Upper lobe of left lung (tissue), 6 donors: ENCODE data around the gene PRKD3. TPM values are rescaled to one million over a fixed set of nuclear protein-coding genes. Genes with fewer than 3 reads are reported as not detected.

Source experiments
- ATAC-seq, 2 donors: fragments of 200-7000 bp; cut with Tn5 transposase; one replicate each; pipeline ENCODE4 v1.9.1; 2022; ENCODE audit warnings: mild to moderate bottlenecking in 2 of 2, moderate library complexity in 2 of 2; ENCODE audit not compliant: low FRiP score in 2 of 2
- DNase-seq, 2 donors: peaks; one replicate each; pipeline ENCODE4 v3.0.0-alpha.2; 2019 to 2020
- H3K27ac ChIP-seq, 4 donors: fragments of 200-600 bp; sonication (generic); one replicate each; pipeline ENCODE4 v1.5.1; 2016 to 2019
- H3K27me3 ChIP-seq, 4 donors: fragments of 200-600 bp; sonication (generic); one replicate each; pipeline ENCODE4 v1.5.1; 2017 to 2019
- H3K36me3 ChIP-seq, 4 donors: fragments of 200-600 bp; sonication (generic); one replicate each; pipeline ENCODE4 v1.5.1; 2016 to 2019
- H3K4me1 ChIP-seq, 4 donors: fragments of 200-600 bp; sonication (generic); one replicate each; pipeline ENCODE4 v1.5.1; 2018 to 2019
- H3K4me3 ChIP-seq, 4 donors: fragments of 200-600 bp; sonication (generic); one replicate each; pipeline ENCODE4 v1.5.1; 2017 to 2019; ENCODE audit warnings: mild to moderate bottlenecking in 2 of 4, moderate library complexity in 1 of 4
- H3K9me3 ChIP-seq, 4 donors: fragments of 200-600 bp; sonication (generic); one replicate each; pipeline ENCODE4 v1.5.1; 2018 to 2019
- EP300 ChIP-seq, 4 donors: sonication (generic); formaldehyde crosslinking; IDR thresholded peaks; one replicate each; pipeline ENCODE4 v1.5.1; 2017; ENCODE audit warnings: antibody characterized with exemption in 4 of 4, control low read depth in 2 of 4
- POLR2A ChIP-seq, 4 donors: fragments of 450-650 bp; IDR thresholded peaks; one replicate each; pipeline ENCODE4 v1.5.1; 2016 to 2017; ENCODE audit warnings: antibody characterized with exemption in 4 of 4, mild to moderate bottlenecking in 2 of 4
- POLR2AphosphoS5 ChIP-seq, 2 donors: sonication (generic); formaldehyde crosslinking; IDR thresholded peaks; one replicate each; pipeline ENCODE4 v1.5.1; 2017; ENCODE audit warnings: antibody characterized with exemption in 2 of 2
- WGBS, 2 donors: methylation state at CpG; one replicate each; pipeline ENCODE4 v1.1.5; 2017 to 2018; 5-methylcytosine and 5-hydroxymethylcytosine counted together
- total RNA-seq, 6 donors: library from RNA; depleted of rRNA in 4 of 6; stranded (reverse); fragments of >200 nt in 4 of 6; gene quantifications; one replicate each; pipeline versions ENCODE4 v1.1.0 to v1.2.1, GENCODE V29; 2016 to 2021
- TF ChIP-seq, protein P1 (sequence below), 6 experiments: fragments of 450-650 bp in 4 of 6; fragments of 200-600 bp in 2 of 6; sonication (generic) in 2 of 6; IDR thresholded peaks; one replicate each; pipeline ENCODE4 v1.5.1; 2016 to 2019; ENCODE audit warnings: antibody characterized with exemption in 6 of 6
- donor health status: DM: no; HTN: no; CAD: no; lungs with moderate emphysema.
- donor health status: DM: no; HTN: yes; CAD: no; lungs with severe emphysema.

The PRKD3 gene
- total RNA-seq, 6 donors from 2014 or later: 25.5 to 57.6 (median 39.5) TPM

DNA sequence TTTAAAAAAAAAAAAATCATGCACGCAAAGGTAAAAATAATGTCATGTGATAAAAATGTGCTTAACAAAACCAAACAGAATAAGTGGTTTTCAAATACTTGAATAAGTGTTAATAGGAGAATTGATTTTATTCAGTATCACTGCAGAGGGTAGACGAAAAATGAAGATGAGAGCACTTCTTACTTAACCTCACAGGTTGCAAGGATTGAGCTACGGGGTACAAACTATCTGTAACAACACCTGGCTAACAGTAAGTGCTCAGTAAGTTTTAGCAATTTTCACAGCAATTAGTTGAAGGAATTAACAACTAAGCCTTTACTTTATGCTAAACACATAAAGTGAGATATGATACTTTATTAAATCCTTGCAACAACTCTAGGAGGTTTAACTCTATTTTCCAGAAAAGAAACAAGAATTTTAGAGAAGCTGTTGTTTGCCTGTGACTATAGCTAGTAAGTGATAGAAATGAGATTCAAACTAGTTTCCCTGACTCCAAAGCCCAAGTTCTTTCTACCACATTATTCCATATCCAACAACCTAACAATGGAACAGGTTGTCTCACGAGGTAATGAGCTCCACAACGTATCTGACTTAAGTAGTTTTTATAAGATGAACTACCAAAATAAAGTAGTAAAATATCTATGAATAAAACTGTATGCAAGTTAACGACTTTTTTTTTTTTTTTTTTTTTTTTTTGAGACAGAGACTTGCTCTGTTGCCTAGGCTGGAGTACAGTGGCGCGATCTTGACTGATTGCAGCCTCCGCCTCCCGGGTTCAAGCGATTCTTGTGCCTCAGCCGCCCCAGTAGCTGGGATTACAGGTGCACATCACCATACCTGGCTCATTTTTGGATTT is 4.7 kb downstream of the PRKD3 start:
- ATAC-seq (no peak), DNase-seq (no peak)
- Histone ChIP-seq H3K4me3 (no peak overlapping the region), H3K4me1 (peaks cover 23 to 44% (median 36%) of the 10 kb centered on the region in 4 donors), H3K27ac (no peak overlapping the region), H3K36me3 (no peaks in the 10 kb centered on the region), H3K9me3 (no peaks in the 10 kb centered on the region), H3K27me3 (no peaks in the 10 kb centered on the region)
- WGBS, 2 donors: 90 to 91% methylated on average over 12 of the region's 12 CpGs
- no peak for TF ChIP-seq EP300 (IDR thresholded peaks at IDR 0.05)
- no peak for TF ChIP-seq POLR2AphosphoS5 (IDR thresholded peaks at IDR 0.05)
- TF ChIP-seq POLR2A (IDR thresholded peaks at IDR 0.05): no peak
- TF ChIP-seq, protein P1, sequence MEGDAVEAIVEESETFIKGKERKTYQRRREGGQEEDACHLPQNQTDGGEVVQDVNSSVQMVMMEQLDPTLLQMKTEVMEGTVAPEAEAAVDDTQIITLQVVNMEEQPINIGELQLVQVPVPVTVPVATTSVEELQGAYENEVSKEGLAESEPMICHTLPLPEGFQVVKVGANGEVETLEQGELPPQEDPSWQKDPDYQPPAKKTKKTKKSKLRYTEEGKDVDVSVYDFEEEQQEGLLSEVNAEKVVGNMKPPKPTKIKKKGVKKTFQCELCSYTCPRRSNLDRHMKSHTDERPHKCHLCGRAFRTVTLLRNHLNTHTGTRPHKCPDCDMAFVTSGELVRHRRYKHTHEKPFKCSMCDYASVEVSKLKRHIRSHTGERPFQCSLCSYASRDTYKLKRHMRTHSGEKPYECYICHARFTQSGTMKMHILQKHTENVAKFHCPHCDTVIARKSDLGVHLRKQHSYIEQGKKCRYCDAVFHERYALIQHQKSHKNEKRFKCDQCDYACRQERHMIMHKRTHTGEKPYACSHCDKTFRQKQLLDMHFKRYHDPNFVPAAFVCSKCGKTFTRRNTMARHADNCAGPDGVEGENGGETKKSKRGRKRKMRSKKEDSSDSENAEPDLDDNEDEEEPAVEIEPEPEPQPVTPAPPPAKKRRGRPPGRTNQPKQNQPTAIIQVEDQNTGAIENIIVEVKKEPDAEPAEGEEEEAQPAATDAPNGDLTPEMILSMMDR (IDR thresholded peaks at IDR 0.05): no peak

DNA sequence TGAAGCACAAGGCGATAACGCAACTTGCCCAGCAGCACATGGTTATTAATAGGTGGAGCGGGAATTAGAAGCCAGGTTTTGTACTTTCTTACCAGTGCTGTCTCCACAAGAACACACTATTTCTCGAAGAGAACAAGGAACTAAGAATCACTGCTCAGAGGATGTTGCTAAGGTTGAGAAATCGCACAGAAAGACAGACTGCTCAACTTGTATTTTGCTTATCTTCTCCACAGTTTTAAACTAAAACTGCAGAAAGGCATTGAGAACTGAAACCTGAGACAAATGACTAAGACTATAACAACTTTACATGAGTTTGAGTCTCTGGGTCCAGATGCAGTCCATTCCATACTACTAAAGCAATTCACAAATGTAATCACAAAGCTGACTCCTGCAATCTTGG is 6.2 kb downstream of the PRKD3 start:
- no peak for DNase-seq
- H3K27ac ChIP-seq: peak overlapping the region in 1 of 4 donors; percentile 44

GRCh38 chr2:37317746-37318145 is 6.9 kb downstream of the PRKD3 start:
- no peak for ATAC-seq

More for the DNA sequence above, 6.2 kb downstream of the PRKD3 start:
- Histone ChIP-seq H3K27me3 (no peaks in the 10 kb centered on the region), H3K36me3 (no peaks in the 10 kb centered on the region), H3K4me1 (peaks cover 20 to 46% (median 33%) of the 10 kb centered on the region in 4 donors), H3K9me3 (no peaks in the 10 kb centered on the region), H3K4me3 (no peak overlapping the region)
- 63 to 64% methylated on average over 5 of the region's 5 CpGs for WGBS, 2 donors
- TF ChIP-seq POLR2AphosphoS5 (IDR thresholded peaks at IDR 0.05) (no peak), POLR2A (IDR thresholded peaks at IDR 0.05) (no peak), EP300 (IDR thresholded peaks at IDR 0.05) (no peak)
- TF ChIP-seq, protein P1 (IDR thresholded peaks at IDR 0.05): no peak
- peak in 1 of 2 donors; percentile 45 for ATAC-seq

DNA sequence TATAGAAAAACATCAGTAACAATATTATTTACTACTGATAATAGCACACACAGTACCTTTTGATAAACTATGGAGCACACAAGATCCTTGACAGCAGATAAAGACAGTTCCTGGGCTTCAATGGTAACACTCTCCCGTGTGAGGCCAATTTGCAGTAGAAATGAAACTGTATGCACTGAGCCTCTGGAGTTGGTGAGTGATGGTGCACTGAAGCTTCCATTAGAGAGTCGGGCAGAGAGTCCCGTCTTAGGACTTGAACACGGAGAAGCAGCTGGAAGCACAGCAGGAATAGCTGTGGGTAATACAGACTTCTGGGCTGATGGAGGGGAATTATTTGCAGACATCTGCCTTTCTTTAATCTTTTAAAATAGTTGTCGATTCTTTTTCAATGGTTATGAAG is 8.5 kb downstream of the PRKD3 start:
- Histone ChIP-seq H3K36me3 (no peaks in the 10 kb centered on the region), H3K9me3 (no peaks in the 10 kb centered on the region), H3K27ac (no peak overlapping the region), H3K4me1 (peaks cover 16 to 39% (median 20%) of the 10 kb centered on the region in 4 donors), H3K4me3 (no peak overlapping the region), H3K27me3 (no peaks in the 10 kb centered on the region)
- TF ChIP-seq POLR2AphosphoS5 (IDR thresholded peaks at IDR 0.05) (no peak), POLR2A (IDR thresholded peaks at IDR 0.05) (no peak), EP300 (IDR thresholded peaks at IDR 0.05) (no peak)
- TF ChIP-seq, protein P1 (IDR thresholded peaks at IDR 0.05): no peak
- no peak for DNase-seq
- no peak for ATAC-seq
- 90 to 98% methylated on average over 5 of the region's 5 CpGs for WGBS, 2 donors

More at GRCh38 chr2:37317746-37318145, 6.9 kb downstream of the PRKD3 start:
- TF ChIP-seq, protein P1 (IDR thresholded peaks at IDR 0.05): no peak
- no peak for TF ChIP-seq EP300 (IDR thresholded peaks at IDR 0.05)
- TF ChIP-seq POLR2A (IDR thresholded peaks at IDR 0.05): no peak
- no peak for TF ChIP-seq POLR2AphosphoS5 (IDR thresholded peaks at IDR 0.05)
- Histone ChIP-seq H3K27me3 (no peaks in the 10 kb centered on the region), H3K9me3 (no peaks in the 10 kb centered on the region), H3K4me1 (peaks cover 19 to 46% (median 26%) of the 10 kb centered on the region in 4 donors), H3K4me3 (no peak overlapping the region), H3K27ac (no peak overlapping the region), H3K36me3 (no peaks in the 10 kb centered on the region)
- DNase-seq: no peak
- 94 to 96% methylated on average over 1 of the region's 1 CpG for WGBS, 2 donors
